WERI-Rb-1 (cell line): ENCODE measurements around the gene OR10G8.
"Not testable (repeated sequence)": the region's sequence is repeated elsewhere in the genome, so short reads cannot be mapped to it uniquely, and the experiment has no call there.

Source experiments
- DNase-seq: peaks from one replicate; pipeline ENCODE4 v3.0.0-alpha.2; 2020
- H3K27ac ChIP-seq: fragments of 250-450 bp; sonication (Bioruptor Pico); 2 replicates; pipeline ENCODE4 v1.5.1; 2020; ENCODE audit warnings: mild to moderate bottlenecking, moderate library complexity
- H3K27me3 ChIP-seq: fragments of 250-450 bp; sonication (Bioruptor Pico); 2 replicates; pipeline ENCODE4 v1.5.1; 2021; ENCODE audit warnings: mild to moderate bottlenecking, low read depth, moderate library complexity; ENCODE audit not compliant: insufficient read depth, severe bottlenecking
- H3K36me3 ChIP-seq: fragments of 250-450 bp; sonication (Bioruptor Pico); 2 replicates; pipeline ENCODE4 v1.5.1; 2020; ENCODE audit warnings: mild to moderate bottlenecking, moderate library complexity
- H3K4me3 ChIP-seq: 2 replicates; pipeline ENCODE4 v1.5.1; 2011; ENCODE audit warnings: low read depth, mild to moderate bottlenecking, control low read depth, low read length
- H3K9me3 ChIP-seq: fragments of 250-450 bp; sonication (Bioruptor Pico); 2 replicates; pipeline ENCODE4 v1.5.1; 2021; ENCODE audit warnings: mild to moderate bottlenecking, moderate library complexity; ENCODE audit not compliant: severe bottlenecking
- CTCF ChIP-seq: IDR thresholded peaks from 2 replicates; pipeline ENCODE4 v1.5.1; 2011; ENCODE audit warnings: low read depth, mild to moderate bottlenecking, control low read depth, inconsistent platforms, low read length

OR10G8 gene

GRCh38 chr11:124026498-124026897 lies at the start of gene OR10G8:
TSS of gene OR10G8 (plus strand) at chr11:124026798. CDS start at chr11:124029623, 2,825 bp downstream.
- DNase-seq: no peak
- H3K4me3 ChIP-seq: no peak within 1 kb of the TSS
- no peaks in the 10 kb centered on the region for H3K9me3 ChIP-seq
- H3K27ac ChIP-seq: no peak within 1 kb of the TSS
- no peaks in the 10 kb centered on the region for H3K36me3 ChIP-seq
- H3K27me3 ChIP-seq: no peaks in the 10 kb centered on the region
- no peak for TF ChIP-seq CTCF

- DNase-seq: no peak
- no peak within 1 kb of the TSS for H3K27ac ChIP-seq
- no peak for TF ChIP-seq CTCF
- no peaks in the 10 kb centered on the region for H3K36me3 ChIP-seq
- no peaks in the 10 kb centered on the region for H3K27me3 ChIP-seq
- no peak within 1 kb of the TSS for H3K4me3 ChIP-seq
- H3K9me3 ChIP-seq: no peaks in the 10 kb centered on the region
These were observed 48.8 kb upstream of the OR10G8 start, which contains the start of gene OR10S1 for GRCh38 chr11:123977731-123978347. TSS of gene OR10S1 (minus strand) at chr11:123977781. CDS start at chr11:123977664, 117 bp downstream.

- no peak overlapping the region for H3K4me3 ChIP-seq
- H3K36me3 ChIP-seq: no peaks in the 10 kb centered on the region
- no peaks in the 10 kb centered on the region for H3K9me3 ChIP-seq
- no peak overlapping the region for H3K27ac ChIP-seq
- H3K27me3 ChIP-seq: no peaks in the 10 kb centered on the region
- TF ChIP-seq CTCF: no peak
- no peak for DNase-seq
These were observed 47.3 kb upstream of the OR10G8 start for GRCh38 chr11:123979311-123979710.

- Histone ChIP-seq H3K27ac (no peak within 1 kb of the TSS), H3K9me3 (no peaks in the 10 kb centered on the region), H3K27me3 (no peaks in the 10 kb centered on the region), H3K4me3 (no peak within 1 kb of the TSS), H3K36me3 (no peaks in the 10 kb centered on the region)
- no peak for TF ChIP-seq CTCF
- no peak for DNase-seq
These were observed 31.5 kb upstream of the OR10G8 start, which contains the start of gene OR10G6 for GRCh38 chr11:123995119-123995518. TSS of gene OR10G6 (minus strand) at chr11:123995161. CDS start at chr11:123995161, 0 bp downstream.

GRCh38 chr11:124012697-124013096 lies 13.9 kb upstream of the OR10G8 start, which contains the start of gene OR10G4:
TSS of gene OR10G4 (plus strand) at chr11:124012997. CDS start at chr11:124015575, 2,578 bp downstream.
- no peak within 1 kb of the TSS for H3K27ac ChIP-seq
- no peak for DNase-seq
- TF ChIP-seq CTCF: no peak
- no peaks in the 10 kb centered on the region for H3K27me3 ChIP-seq
- H3K36me3 ChIP-seq: no peaks in the 10 kb centered on the region
- H3K4me3 ChIP-seq: no peak within 1 kb of the TSS
- H3K9me3 ChIP-seq: no peaks in the 10 kb centered on the region

GRCh38 chr11:124015837-124016236 lies 10.8 kb upstream of the OR10G8 start:
- DNase-seq, H3K27me3 ChIP-seq, H3K9me3 ChIP-seq, H3K27ac ChIP-seq, H3K4me3 ChIP-seq, H3K36me3 ChIP-seq: not testable (repeated sequence)
